Stromal cell of bone marrow (primary cell): ENCODE data around the gene SCO2.

Experiments used
- DNase-seq: peaks from one replicate; pipeline ENCODE4 v3.0.0-alpha.2; 2012; ENCODE audit warnings: low read depth

The SCO2 gene, protein sequence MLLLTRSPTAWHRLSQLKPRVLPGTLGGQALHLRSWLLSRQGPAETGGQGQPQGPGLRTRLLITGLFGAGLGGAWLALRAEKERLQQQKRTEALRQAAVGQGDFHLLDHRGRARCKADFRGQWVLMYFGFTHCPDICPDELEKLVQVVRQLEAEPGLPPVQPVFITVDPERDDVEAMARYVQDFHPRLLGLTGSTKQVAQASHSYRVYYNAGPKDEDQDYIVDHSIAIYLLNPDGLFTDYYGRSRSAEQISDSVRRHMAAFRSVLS

DNA sequence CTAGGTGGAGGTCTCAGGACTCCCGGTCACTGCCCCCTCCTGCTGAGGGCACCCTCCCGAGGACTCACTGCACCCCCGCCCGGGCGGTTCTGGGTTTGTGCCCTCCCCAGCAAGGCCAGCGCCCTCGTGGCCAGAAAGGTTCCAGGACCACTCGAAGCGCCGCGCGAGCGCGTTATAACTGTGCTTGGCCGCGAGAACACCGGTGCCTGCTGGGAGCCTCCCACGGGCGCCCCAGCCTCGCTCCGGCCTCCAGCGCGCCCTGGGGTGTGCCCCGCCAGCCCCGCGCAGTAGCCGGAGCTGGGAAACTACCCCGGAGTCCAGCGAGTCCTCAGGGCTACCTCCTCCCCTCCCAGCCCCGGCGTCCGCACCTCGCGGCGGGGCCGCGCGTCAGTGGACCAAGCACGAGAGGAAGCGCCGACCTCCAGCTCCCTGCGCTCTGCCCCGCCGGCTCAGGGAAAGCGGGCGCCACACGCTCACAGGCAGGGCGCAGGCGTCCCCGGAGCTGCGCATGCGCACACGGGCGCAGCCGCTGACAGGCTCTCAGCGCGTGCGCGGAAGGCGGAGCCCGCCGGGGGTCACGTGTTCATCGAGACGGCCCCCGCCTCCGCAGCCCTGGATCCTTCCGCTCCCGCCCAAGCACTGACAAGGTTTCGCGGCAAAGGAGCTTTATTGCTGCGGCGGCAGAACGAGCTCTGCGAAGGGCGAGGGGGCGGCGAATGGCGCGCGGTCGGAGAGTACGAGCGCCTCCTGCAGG, at the start of gene SCO2:
TSS of gene SCO2 (minus strand) at position 495 of the 754 bp plus-strand sequence. CDS start 1,187 bp downstream, outside the sequence.
- peak; percentile 90 for DNase-seq

DNA sequence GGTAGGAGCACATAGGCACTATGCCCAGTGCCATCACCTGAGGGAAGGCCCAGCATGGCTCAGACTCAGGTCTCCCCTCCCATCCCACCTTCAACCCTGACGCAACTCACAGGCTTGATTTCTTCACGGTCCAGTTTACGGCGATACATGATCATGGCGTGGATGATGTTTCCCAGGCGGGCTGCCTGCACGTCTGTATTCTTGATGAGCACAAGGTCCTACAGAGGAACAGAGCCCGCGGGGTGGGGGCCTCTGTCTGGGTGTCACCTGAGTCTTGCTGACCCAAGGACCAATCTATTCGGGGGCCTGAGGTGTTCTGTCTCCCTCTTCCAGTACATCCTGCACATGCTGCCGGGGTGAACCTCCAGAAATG, 49.0 kb upstream of the SCO2 start:
- DNase-seq = no peak

DNA sequence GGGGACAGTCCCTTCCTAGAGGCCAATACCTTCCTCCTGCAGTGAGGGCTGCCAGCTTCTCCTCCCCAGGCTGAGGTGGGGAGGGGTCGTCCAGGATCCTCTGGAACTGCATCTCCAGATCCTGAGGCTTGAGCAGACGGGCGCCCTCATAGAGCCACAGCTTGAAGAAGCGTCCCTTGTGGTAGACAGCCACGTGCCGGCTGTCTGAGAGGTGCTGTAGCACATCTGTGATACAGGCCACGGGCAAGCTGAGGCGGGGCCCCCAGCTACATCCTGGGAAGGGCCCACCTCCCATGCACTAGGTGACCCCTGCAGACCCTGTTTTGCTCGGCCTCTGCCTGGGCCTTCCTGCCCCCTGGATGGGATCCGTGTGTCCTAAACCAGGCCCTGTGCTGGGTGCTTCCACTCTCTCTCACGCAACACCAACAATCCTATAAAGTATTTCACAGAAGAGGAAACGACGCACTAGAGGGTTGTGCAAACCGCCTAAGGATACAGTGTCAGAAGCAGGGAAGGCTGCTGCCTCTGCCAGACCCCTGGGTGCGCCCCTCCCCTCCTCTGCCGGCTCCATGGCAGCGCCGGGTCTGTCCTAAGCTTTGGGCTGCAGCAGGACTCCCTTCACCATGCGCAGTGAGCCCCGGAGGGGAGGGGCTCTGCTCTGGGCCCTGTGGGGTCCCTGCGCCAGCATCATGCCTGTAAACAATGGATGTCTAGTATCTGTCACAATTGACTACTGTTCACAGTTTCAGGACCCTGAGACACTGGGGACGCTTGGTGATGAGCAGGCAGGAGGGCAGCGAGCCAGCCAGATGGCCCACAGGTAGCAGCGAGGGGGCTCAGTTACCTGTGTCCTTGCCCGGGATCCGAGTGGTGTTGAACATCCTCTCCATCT, 48.3 kb upstream of the SCO2 start:
- no peak for DNase-seq

DNA sequence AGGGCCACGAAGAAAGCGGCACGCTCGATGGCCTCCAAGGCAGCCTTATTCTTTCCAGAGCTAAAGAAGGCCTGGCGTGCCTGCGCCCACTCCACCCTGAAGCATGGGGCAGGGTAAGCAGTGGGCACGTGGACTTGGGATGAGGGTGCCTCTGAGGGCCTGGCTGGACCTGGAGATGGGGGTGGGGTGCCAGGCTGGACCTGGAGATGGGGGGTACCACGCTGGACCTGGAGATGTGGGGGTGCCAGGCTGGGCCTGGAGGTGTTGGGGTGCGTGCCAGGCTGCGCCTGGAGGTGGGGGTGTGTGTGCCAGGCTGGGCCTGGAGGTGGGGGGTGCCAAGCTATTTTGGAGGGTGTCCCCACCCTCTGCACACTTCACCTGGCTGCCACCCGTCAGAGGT, 47.6 kb upstream of the SCO2 start:
- DNase-seq = no peak

DNA sequence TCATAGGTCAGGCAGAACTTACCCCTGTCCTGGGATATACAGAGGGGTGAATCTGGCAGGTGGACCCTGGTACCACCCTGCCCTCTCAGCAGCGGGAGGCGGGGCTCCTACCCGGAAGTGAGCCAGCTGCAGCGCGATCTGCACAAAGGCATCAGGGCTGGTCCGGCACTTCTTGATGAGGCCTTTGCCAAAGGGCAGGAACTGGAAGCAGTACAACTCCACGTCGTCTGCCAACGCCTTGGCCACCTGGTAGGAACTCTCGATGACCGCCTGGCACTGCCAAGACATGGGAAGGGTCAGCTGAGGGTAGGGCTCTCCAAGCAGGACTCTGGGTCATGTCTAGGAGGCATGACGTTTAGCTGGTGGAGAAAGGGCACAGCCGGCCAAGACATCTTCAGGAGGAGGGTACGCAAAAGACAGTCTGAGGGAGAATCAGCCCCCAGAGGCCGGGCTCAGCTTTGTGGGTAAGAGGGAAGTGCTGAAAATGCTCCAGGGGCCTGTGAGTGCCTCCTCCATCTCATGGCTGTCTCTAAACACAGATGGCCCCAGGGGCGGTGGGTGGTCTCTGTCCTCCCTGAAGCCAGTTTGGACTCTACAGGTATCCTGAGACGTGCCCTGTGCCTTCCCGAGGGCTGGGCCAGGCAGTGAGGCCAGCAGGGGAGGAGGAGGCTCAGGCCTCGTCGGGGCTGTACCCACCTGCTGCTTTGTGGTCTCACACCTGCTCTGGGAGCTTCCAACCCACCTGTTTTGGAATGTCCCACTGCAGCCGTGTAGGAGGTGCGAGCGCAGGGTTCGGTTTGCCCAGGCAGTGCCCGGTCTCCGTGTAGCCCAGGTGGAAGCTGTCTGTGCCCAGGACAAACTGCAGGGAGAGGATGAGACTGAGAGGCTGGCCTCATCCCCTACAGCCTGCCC, 46.1 kb upstream of the SCO2 start:
- no peak for DNase-seq

DNA sequence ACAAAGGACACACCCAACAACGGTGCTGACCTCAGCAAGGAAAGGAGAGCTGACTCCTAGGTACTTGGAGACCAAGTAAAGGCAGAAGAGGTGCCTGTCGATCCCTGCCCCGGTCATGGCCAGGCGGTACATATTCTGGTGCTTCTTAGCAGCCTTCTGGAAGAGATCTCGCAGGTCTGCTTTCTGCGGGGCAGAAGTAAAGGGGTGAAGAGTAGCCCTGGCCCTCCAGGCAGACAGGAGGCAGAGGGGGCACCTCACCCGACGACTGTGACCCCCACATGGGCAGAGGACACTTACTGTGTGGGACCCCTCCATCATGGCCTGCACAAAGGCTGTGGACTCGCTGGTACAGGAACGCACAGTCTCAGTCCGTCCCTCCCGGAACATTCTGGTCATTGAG, 45.5 kb upstream of the SCO2 start:
- no peak for DNase-seq

DNA sequence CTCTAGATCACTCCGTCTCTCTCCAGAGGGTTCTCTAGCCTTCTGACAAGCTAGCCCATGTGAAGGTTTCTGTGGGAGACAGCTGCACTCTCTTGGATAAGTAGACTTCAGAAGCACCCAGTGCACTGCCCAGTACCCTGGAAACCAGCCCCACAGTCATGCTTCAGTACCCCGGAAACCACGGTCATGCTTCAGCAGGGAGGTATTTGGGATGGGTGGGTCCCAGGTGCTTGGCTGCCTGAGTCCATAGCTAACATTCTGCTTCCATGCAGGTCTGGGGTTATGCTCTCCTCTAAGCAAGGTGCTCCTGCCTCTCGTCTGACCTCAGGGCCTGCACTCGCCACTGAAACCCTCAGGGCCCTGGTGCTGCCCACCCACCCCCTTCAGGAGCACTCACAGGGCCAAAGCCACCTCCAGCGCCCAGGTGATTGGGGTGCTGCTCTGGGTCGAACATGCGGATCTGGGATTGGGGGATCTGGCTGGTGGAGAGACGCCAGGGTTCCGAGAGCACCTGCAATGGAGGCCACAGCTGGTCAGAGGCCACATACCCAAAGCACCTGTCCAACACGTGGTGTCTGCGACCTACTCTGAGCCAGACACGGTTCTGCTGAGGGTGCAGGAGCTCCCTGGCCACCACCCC, 44.6 kb upstream of the SCO2 start:
- DNase-seq = no peak

DNA sequence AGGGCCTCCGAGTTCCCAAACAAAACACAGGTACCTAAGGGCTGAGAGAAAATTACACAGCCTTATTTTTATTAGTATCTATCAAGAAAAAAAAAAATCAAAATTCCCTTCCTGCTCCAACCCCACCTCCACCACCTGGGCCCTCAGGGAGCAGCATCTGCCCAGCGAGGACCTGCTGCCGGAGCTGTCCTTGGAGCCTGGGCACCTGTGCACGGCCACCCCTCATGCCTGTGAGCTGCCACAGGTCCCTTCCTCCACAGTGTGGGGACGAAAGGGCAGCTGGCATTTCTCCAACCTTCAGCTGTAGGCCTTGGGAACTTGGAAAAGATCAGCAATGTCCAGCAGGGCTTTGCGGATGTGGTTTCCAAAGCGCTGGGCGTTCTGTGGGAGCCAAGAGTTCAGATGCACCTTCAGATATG, 43.7 kb upstream of the SCO2 start:
- DNase-seq = no peak

DNA sequence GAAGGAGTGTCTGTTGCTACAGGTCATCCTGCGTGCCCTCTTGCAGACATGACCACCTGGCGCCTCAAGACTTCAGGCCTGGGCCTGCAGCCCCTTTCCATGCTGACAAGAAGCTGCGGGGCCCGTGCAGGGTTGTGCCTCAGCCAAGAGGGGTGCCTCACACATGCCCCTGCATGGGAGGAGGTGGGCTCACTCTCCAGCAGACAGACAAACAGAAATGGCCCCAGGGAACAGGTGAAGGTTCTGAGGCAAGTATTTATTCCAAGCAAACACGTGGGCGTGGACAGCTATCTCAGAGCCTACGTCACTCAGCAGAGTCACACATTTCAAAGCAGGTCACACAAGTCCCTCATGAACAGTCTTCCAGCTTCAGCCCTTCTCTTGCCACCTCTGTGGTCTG, 43.2 kb upstream of the SCO2 start:
- no peak for DNase-seq

DNA sequence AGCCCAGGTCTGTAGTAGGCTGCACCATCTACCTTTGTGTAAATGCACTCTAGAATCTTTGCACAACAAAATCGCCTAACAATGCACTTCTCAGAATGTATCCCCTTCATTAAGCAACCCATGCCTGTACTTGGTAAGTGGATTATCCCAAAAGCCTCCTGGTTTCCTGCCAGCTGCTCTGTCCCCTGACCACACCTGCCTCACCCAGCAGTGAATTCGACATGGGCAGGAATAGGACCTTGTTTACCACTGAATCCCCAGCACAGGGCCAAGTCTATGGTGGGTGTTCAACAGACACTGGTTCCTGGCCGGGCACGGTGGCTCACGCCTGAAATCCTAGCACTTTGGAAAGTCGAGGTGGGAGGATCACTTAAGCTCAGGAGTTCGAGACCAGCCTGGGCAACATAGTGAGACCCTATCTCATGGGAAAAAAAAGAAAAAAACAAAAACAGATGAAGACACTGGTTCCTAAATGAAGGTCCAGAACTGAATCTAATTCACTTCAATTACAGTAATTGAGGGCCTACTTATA, 42.4 kb upstream of the SCO2 start:
- no peak for DNase-seq

DNA sequence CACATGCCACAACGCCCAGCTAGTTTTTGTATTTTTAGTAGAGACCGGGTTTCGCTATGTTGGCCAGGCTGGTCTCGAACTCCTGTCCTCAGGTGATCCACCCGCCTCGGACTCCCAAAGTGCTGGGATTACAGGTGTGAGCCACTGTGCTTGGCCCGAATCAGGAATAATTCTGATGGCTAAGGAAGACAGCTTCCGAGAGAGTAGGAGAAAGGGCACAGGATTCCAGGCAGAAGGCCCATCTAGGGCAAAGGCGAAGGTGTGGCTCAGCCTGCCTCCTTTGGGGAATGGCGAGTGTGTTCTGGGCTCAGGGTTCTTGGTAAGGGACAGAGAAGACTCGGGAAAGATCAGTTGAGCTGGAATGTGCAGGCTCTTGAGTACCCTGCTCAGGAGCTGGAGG, 38.9 kb upstream of the SCO2 start:
- no peak for DNase-seq

DNA sequence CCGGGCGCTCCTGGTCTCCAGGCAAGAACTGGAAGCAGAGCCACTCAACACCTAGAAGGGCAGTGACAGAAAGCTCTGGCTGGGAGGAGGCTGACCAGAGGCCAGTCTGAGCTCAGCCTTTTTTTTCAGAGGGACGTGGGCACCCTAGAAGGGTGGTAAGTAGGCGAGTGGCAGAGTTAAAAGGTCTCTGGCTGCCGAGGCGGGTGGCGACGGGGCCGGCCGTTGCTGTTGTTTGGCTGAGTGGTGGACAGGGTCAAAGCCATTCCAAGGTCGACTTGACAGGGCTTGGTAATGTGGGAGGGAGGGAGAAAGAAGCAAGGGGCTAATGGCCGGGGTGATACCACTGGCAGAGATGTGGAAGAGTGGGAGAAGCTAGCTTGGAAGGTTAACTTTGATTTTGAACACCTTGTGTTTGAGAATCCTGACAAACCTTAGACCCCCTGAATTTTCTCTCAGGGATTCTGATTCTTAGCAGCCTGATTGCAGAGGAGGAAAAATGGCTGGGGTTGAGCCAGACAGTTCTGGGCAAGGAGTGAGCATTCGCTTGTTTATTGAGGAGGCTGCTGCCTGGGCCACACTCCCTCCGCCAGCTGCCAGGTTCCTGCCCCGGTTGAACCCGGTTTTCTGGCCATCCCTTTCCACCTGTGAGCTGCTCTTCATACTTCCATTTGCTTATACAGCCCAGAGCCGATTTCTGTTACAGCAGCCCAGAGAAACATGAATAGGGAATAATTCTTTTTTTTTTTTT, 38.2 kb upstream of the SCO2 start:
- DNase-seq = no peak

DNA sequence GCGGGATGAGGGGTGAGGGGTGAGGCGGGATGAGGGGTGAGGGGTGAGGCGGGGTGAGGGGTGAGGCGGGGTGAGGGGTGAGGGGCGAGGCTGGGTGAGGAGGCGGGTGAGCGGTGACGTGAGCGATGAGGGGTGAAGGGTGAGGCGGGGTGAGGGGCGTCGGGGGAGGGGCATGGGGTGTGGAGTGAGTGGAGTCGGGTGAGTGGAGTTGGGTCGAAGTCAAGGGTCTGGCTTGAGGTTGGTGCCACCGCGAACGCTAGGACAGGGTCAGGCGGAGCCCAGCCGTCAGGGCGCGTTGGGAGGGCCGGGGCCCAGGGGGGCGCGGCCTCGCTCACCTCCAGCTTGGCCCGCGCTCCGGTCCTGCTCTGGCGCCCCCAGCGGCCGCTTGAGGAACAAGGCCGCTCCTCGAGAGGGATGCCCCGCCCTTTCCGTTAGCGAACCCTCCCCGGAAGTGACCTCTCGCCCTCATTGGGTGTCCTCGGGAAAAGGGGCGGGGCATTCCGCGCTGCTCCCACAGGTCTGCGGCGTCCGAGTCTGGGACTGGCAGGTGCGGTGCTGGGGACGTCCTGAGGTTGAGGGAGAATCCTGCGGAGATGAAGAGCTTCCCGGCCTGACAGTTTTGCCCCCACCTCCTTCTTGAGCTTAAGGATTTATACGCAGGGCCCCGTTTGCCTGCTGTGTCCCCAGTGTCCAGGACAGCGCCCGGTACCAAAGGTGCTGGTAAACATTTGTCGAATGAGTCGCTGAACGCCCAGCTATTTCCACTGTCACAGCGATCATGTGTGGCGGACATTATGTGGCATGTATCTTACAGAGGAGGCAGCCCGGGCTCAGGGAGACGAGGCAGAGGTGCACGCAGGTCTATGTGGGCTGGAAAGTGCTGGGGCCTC, 37.4 kb upstream of the SCO2 start, which contains the start of gene SYCE3:
TSS of gene SYCE3 (minus strand) at position 397 of the 890 bp plus-strand sequence. CDS start 6,514 bp downstream, outside the sequence.
- peak; percentile 86 for DNase-seq

DNA sequence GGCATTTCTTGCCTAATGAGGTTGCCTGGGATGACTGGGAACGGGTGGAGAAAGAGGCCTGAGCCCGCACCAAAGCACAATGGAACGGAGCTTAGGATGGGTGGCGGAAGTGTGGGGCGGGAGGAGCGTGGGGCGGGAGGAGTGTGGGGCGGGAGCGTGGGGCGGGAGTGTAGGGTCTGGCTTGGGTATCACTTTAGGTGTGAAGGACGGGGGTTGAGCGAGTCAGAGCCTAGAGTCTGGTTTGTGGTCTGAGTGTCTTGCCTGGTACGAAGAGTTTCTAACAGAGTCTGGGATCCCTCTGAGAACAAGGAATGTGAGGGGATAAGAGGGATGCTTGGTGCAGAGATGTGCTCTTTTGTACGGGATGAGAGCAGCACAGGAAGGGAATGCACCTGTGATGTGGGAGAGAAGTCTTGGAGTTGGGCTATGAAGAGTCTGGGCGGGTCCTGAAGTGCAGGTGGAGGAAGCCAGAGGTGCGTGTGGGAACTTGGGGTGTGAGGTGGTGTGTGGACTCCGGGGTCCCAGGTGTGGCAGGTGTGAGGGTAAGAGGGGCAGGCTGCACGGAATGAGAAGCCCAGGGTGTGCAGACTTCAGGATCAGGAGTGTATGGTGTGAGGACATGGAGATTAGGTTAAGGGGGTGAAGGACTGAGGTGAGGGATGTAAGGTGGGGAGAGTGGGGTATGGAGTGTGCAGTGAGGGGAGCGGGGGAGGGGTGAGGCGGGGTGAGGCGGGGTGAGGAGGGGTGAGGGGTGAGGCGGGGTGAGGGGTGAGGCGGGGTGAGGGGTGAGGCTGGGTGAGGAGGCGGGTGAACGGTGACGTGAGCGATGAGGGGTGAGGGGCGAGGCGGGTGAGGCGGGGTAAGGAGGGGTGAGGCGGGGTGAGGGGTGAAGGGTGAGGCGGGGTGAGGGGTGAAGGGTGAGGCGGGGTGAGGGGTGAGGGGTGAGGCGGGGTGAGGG, 36.3 kb upstream of the SCO2 start:
- DNase-seq = no peak

DNA sequence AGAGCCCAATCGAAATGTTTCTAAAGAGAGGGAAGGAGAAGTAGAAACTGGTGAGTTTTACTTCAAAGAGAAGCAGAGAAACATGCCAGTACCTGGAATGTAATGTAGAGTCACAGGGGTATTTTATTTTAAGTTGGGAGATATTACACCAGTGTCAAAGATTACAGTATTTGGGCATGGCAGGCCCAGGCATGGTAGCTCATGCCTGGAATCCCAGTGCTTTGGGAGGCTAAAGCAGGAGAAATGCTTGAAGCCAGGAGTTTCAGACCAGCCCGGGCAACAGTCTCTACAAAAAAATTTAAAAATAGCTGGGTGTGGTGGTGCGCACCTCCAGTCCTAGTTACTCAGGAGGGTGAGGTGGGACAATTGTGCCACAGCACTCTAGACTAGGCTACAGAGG, 34.6 kb upstream of the SCO2 start:
- DNase-seq = no peak

DNA sequence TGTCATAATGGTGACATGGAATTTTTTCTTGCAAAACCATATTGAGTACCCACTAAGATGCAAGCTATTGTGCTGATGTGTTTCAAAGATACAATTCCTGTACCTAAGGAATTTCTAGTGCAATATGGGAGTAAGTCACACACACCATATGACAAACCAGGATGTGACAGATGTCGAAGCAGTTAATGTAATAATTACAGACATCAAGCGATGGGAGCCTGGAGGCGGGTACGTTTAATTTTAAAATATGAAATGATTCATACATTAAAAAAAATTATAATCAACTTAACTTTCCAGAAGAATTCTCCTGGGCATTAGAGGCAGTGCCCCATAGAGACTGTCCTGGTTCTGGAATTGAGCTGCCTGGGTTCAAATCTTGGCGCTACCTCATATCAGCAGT, 31.3 kb upstream of the SCO2 start:
- DNase-seq = no peak

DNA sequence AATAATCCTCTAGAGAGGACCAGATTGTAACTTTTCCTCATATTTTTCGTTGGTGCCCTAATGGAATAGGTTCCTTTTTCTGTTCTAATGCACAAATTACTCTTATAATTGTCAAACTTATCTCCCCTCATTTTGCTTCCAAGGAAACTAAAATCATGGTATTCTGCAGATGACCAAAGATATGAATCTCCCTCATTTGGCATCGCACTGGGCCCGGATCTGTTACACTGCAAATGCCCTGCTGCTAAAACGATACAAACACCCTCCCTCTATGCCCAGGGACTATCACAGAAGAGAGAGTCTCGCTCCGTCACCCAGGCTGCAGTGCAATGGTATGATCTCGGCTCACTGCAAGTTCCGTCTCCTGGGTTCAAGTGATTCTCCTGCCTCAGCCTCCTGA, 27.9 kb upstream of the SCO2 start:
- no peak for DNase-seq
